ENCODE results near the gene ARHGEF10L. TPM values are rescaled to one million over a fixed set of nuclear protein-coding genes. Genes with fewer than 3 reads are reported as not detected.
"Not testable (repeated sequence)": the region's sequence is repeated elsewhere in the genome, so short reads cannot be mapped to it uniquely, and the experiment has no call there.

The ARHGEF10L gene, protein sequence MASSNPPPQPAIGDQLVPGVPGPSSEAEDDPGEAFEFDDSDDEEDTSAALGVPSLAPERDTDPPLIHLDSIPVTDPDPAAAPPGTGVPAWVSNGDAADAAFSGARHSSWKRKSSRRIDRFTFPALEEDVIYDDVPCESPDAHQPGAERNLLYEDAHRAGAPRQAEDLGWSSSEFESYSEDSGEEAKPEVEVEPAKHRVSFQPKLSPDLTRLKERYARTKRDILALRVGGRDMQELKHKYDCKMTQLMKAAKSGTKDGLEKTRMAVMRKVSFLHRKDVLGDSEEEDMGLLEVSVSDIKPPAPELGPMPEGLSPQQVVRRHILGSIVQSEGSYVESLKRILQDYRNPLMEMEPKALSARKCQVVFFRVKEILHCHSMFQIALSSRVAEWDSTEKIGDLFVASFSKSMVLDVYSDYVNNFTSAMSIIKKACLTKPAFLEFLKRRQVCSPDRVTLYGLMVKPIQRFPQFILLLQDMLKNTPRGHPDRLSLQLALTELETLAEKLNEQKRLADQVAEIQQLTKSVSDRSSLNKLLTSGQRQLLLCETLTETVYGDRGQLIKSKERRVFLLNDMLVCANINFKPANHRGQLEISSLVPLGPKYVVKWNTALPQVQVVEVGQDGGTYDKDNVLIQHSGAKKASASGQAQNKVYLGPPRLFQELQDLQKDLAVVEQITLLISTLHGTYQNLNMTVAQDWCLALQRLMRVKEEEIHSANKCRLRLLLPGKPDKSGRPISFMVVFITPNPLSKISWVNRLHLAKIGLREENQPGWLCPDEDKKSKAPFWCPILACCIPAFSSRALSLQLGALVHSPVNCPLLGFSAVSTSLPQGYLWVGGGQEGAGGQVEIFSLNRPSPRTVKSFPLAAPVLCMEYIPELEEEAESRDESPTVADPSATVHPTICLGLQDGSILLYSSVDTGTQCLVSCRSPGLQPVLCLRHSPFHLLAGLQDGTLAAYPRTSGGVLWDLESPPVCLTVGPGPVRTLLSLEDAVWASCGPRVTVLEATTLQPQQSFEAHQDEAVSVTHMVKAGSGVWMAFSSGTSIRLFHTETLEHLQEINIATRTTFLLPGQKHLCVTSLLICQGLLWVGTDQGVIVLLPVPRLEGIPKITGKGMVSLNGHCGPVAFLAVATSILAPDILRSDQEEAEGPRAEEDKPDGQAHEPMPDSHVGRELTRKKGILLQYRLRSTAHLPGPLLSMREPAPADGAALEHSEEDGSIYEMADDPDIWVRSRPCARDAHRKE (N-terminal part only)
- 20.3 and 29.4 TPM in 2 replicates for total RNA-seq (ENCODE audit: low replicate concordance)

DNA sequence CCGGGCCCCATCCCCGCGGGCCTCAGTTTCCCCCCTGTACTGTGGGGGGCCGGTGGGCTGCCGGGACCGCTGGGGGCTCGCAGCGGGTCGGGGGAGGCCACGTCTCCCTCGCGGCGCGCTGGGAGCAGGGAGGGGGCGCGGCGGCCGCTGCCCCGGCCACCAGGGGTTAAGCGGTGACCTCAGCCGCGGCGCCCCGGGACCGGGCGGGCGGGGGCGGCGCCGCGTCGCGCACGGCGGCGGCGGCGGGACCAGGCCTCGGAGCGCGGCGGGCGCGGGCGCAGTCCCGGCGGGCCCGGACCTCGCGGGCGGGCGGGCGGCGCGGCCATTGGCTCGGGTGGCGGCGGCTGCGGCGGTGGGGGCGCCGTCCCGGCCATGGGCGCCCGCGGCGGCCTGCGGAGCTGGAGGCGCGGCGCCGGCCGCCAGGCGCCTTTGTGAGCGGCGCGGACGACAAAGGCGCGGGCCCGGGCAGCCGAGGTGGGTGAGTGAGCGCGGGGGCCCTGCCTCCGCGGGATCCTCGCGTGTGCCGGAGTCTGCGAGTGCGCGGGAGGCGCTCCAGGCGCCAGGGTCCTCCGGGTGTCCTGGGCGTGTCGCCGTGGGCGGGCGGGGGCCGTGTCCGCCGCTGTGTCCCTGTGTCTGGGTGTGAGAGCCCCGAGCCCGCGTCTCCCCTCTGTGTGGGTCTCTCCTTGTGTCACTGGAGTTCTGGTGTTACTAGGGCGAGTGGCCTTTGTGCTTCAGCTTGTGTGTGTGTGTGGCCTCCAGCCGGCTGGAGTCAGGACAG, at the start of gene ARHGEF10L:
TSS of gene ARHGEF10L (plus strand) at position 222 of the 778 bp plus-strand sequence. CDS start 40,898 bp downstream, outside the sequence.
- Mint-ChIP-seq H3K4me3 (peak within 1 kb of the TSS; percentile 92), H3K9me3 (no peaks in the 10 kb centered on the region), H3K36me3 (peaks cover 2% of the 10 kb centered on the region), H3K4me1 (peaks cover 36% of the 10 kb centered on the region), H3K27me3 (ENCODE audit: insufficient read depth, low read depth) (peaks cover 9% of the 10 kb centered on the region), H3K27ac (peak within 1 kb of the TSS; percentile 98)
- peak within 1 kb of the TSS; percentile 81 for H3K9ac ChIP-seq
- peaks cover 19% of the 10 kb centered on the region for H3K4me1 ChIP-seq
- no peaks in the 10 kb centered on the region for H3K27me3 ChIP-seq
- H4K20me1 ChIP-seq (ENCODE audit: low read depth): peaks cover 22% of the 10 kb centered on the region
- no peak within 1 kb of the TSS for H3K27ac ChIP-seq
- peak within 1 kb of the TSS; percentile 100 for H3K4me2 ChIP-seq
- peak within 1 kb of the TSS; percentile 88 for H2AFZ ChIP-seq (replicated peaks)
- TF ChIP-seq EZH2 (IDR thresholded peaks at IDR 0.05): no peak
- TF ChIP-seq, protein P1, sequence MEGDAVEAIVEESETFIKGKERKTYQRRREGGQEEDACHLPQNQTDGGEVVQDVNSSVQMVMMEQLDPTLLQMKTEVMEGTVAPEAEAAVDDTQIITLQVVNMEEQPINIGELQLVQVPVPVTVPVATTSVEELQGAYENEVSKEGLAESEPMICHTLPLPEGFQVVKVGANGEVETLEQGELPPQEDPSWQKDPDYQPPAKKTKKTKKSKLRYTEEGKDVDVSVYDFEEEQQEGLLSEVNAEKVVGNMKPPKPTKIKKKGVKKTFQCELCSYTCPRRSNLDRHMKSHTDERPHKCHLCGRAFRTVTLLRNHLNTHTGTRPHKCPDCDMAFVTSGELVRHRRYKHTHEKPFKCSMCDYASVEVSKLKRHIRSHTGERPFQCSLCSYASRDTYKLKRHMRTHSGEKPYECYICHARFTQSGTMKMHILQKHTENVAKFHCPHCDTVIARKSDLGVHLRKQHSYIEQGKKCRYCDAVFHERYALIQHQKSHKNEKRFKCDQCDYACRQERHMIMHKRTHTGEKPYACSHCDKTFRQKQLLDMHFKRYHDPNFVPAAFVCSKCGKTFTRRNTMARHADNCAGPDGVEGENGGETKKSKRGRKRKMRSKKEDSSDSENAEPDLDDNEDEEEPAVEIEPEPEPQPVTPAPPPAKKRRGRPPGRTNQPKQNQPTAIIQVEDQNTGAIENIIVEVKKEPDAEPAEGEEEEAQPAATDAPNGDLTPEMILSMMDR (IDR thresholded peaks at IDR 0.05): no peak
- TF ChIP-seq EZH2phosphoT487 (IDR thresholded peaks at IDR 0.05): no peak
- H3K36me3 ChIP-seq: no peaks in the 10 kb centered on the region
- DNase-seq (ENCODE audit: low spot score): peak; percentile 74
- no peaks in the 10 kb centered on the region for H3K9me3 ChIP-seq (ENCODE audit: low read depth)
- H3F3A ChIP-seq (ENCODE audit: low read depth): peaks cover 33% of the 10 kb centered on the region
- peaks cover 46% of the 10 kb centered on the region for H3K79me2 ChIP-seq (ENCODE audit: low read depth)
- peak within 1 kb of the TSS; percentile 98 for H3K4me3 ChIP-seq

DNA sequence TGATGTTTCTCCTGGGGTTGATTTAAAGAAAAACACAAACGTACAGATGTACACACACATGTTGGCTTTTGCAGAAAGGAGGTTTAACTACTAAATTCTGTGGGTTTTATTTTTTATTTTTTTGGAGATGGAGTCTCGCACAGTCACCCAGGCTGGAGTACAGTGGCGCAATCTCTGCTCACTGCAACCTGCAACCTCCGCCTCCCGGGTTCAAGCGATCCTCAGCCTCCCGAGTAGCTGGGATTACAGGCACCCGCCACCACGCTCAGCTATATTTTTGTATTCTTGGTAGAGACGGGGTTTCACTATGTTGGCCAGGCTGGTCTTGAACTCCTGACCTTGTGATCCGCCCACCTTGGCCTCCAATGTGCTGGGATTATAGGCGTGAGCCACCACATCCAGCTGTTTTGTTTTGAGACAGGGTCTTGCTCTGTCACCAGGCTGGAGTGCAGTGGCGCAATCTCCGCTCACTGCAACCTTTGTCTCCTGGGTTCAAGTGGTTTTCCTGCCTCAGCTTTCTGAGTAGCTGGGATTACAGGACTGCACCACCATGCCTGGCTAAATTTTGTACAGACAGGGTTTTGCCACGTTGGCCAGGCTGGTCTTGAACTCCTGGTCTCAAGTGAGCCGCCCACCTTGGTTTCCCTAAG, 49.6 kb upstream of the ARHGEF10L start:
- not testable (repeated sequence) for H3K4me3 ChIP-seq; H3K27ac ChIP-seq; H4K20me1 ChIP-seq (ENCODE audit: low read depth); H3K4me3 Mint-ChIP-seq; H3K27ac Mint-ChIP-seq; H3K27me3 Mint-ChIP-seq (ENCODE audit: insufficient read depth, low read depth); H3K36me3 Mint-ChIP-seq; H3K79me2 ChIP-seq (ENCODE audit: low read depth); H3K9me3 ChIP-seq (ENCODE audit: low read depth); H3K4me1 ChIP-seq; H3K36me3 ChIP-seq; H3K9ac ChIP-seq; H3K9me3 Mint-ChIP-seq; H3K4me2 ChIP-seq; H3K27me3 ChIP-seq; H2AFZ ChIP-seq (replicated peaks); H3F3A ChIP-seq (ENCODE audit: low read depth); DNase-seq (ENCODE audit: low spot score); H3K4me1 Mint-ChIP-seq

DNA sequence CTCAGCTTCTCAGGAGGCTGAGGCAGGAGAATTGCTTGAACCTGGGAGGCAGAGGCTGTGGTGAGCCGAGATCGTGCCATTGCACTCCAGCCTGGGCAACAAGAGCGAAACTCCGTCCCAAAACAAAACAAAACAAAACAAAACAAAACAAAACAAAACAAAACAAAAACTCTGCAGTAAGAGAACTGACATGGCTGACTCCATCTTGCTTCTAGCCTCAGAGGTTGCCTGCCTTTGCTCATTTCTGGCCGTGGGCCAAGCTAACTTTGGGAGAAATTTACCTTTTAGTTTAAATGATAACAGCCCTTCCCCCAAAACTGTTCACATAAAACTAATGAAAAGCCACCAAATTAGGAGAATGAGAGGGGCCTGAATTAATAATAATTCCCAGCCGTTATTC, 48.8 kb upstream of the ARHGEF10L start:
- H3K9me3 Mint-ChIP-seq; H3K79me2 ChIP-seq (ENCODE audit: low read depth); H3K36me3 ChIP-seq; H3K27me3 ChIP-seq; H3K4me3 ChIP-seq; H3K27ac ChIP-seq; H3K4me2 ChIP-seq; H3K4me1 ChIP-seq; H4K20me1 ChIP-seq (ENCODE audit: low read depth); H3K27ac Mint-ChIP-seq; H3K36me3 Mint-ChIP-seq; H3K9me3 ChIP-seq (ENCODE audit: low read depth); H3F3A ChIP-seq (ENCODE audit: low read depth); DNase-seq (ENCODE audit: low spot score); H3K9ac ChIP-seq; H3K4me3 Mint-ChIP-seq; H2AFZ ChIP-seq (replicated peaks); H3K4me1 Mint-ChIP-seq; H3K27me3 Mint-ChIP-seq (ENCODE audit: insufficient read depth, low read depth): not testable (repeated sequence)

All from neural progenitor cell (in vitro differentiated cells).